Adrenal gland (tissue), 12 donors: ENCODE data around the gene FHIP1B. TPM values are rescaled to one million over a fixed set of nuclear protein-coding genes. Genes with fewer than 3 reads are reported as not detected.

ENCODE experiments used
- DNase-seq, 7 donors: peaks; one replicate each; pipeline ENCODE4 v3.0.0-alpha.2; 2019 to 2020
- H3K27ac ChIP-seq, 5 donors: fragments of 200-600 bp; sonication (generic) in 4 of 5; 1 replicate in 3 of 5; 2 replicates in 2 of 5; pipeline versions ENCODE4 v1.5.1 to v1.8.0; 2016 to 2020; ENCODE audit warnings: mild to moderate bottlenecking in 1 of 5
- H3K27me3 ChIP-seq: fragments of 200-600 bp; 2 replicates; pipeline ENCODE4 v1.8.0; 2021
- H3K36me3 ChIP-seq, 2 donors: fragments of 200-600 bp; replicated peaks in 1 of 2; 1 replicate in 1 of 2; 2 replicates in 1 of 2; pipeline versions ENCODE4 v1.5.1 to v1.8.0; 2018 to 2022
- H3K4me1 ChIP-seq, 2 donors: fragments of 200-600 bp; replicated peaks in 1 of 2; 1 replicate in 1 of 2; 2 replicates in 1 of 2; pipeline versions ENCODE4 v1.5.1 to v1.8.0; 2018 to 2021
- H3K4me3 ChIP-seq, 4 donors: fragments of 200-600 bp; sonication (generic) in 3 of 4; one replicate each; pipeline ENCODE4 v1.5.1; 2016 to 2018
- H3K9me3 ChIP-seq, 3 donors: fragments of 200-600 bp; sonication (generic) in 1 of 3; replicated peaks in 1 of 3; 1 replicate in 2 of 3; 2 replicates in 1 of 3; pipeline versions ENCODE4 v1.5.1 to v1.8.0; 2016 to 2021
- POLR2A ChIP-seq, 2 donors: fragments of 450-650 bp; IDR thresholded peaks; one replicate each; pipeline ENCODE4 v1.6.1; 2017; ENCODE audit warnings: antibody characterized with exemption in 2 of 2, mild to moderate bottlenecking in 2 of 2, moderate library complexity in 1 of 2
- WGBS, 4 donors: extraction: QIAGEN DNeasy Blood & Tissue Kit in 2 of 4; methylation state at CpG; one replicate each; pipeline versions ENCODE4 v1.1.5 to v1.1.7; 2013 to 2017; 5-methylcytosine and 5-hydroxymethylcytosine counted together
- intact Hi-C, 2 donors: fragments of 100-400 bp; cut with DNase I; formaldehyde crosslinking; loops; one replicate each; pipeline versions ENCODE4 v1.14.1 to v1.15.0; 2022 to 2023
- polyA plus RNA-seq, 3 donors: library from polyadenylated mRNA; stranded (reverse); fragments of 200-250 nt in 2 of 3; fragments of 350-450 nt in 1 of 3; fragmentation: Illumina TruSeq in 1 of 3; extraction: RNeasy Lipid Tissue Mini Kit (QIAGEN cat#74804) in 1 of 3; gene quantifications; one replicate each; pipeline ENCODE4 v1.2.3, GENCODE V29; 2013 to 2014
- total RNA-seq, 9 donors: library from RNA; depleted of rRNA in 4 of 9; stranded (reverse); fragments of >200 nt in 4 of 9; fragments of 120-200 nt in 1 of 9; fragmentation: NEBNext Ultra II Directional in 1 of 9; extraction: Animal tissue kit (Norgen Biotek cat#: 25700) in 1 of 9; gene quantifications; one replicate each; pipeline versions ENCODE4 v1.1.0 to v1.2.4, GENCODE V29; 2013 to 2023
- TF ChIP-seq, protein P1 (sequence below), 6 experiments: fragments of 450-650 bp in 4 of 6; fragments of 200-600 bp in 2 of 6; sonication (generic) in 1 of 6; IDR thresholded peaks; 1 replicate in 5 of 6; 2 replicates in 1 of 6; pipeline versions ENCODE4 v1.5.1 to v1.8.0; 2016 to 2021; ENCODE audit warnings: antibody characterized with exemption in 6 of 6, mild to moderate bottlenecking in 2 of 6, moderate library complexity in 1 of 6
- donor health status: healthy with polysubstance abuse.
- donor health status: Bipolar disorder and iron deficiency.
- donor health status: DM: yes; HTN: yes; CAD: no.
- donor health status: DM: no; HTN: no; CAD: no.
- donor health status: DM: no; HTN: no; CAD: no.
- donor health status: DM: yes; HTN: yes; CAD: no.

Gene FHIP1B
- total and polyA plus RNA-seq, 12 donors = 12.5 to 91.2 (median 34.9) TPM

DNA sequence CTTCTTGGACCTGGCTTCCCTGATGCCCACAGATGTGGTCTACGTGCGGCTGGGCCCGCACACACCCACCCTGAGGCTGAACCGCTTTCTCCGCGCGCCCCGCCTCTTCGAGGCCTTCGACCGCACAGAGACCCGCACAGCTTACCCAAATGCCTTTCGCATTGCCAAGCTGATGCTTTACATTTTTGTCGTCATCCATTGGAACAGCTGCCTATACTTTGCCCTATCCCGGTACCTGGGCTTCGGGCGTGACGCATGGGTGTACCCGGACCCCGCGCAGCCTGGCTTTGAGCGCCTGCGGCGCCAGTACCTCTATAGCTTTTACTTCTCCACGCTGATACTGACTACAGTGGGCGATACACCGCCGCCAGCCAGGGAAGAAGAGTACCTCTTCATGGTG is 5.7 kb upstream of the FHIP1B start:
- 95 to 97% (median 96%) methylated on average over 28 of the region's 28 CpGs for WGBS, 4 donors
- DNase-seq = no peak
- Histone ChIP-seq H3K4me1 (no peaks in the 10 kb centered on the region), H3K4me3 (no peak overlapping the region), H3K9me3 (no peaks in the 10 kb centered on the region), H3K27ac (no peak overlapping the region), H3K27me3 (no peaks in the 10 kb centered on the region), H3K36me3 (no peaks in the 10 kb centered on the region)
- TF ChIP-seq, protein P1, sequence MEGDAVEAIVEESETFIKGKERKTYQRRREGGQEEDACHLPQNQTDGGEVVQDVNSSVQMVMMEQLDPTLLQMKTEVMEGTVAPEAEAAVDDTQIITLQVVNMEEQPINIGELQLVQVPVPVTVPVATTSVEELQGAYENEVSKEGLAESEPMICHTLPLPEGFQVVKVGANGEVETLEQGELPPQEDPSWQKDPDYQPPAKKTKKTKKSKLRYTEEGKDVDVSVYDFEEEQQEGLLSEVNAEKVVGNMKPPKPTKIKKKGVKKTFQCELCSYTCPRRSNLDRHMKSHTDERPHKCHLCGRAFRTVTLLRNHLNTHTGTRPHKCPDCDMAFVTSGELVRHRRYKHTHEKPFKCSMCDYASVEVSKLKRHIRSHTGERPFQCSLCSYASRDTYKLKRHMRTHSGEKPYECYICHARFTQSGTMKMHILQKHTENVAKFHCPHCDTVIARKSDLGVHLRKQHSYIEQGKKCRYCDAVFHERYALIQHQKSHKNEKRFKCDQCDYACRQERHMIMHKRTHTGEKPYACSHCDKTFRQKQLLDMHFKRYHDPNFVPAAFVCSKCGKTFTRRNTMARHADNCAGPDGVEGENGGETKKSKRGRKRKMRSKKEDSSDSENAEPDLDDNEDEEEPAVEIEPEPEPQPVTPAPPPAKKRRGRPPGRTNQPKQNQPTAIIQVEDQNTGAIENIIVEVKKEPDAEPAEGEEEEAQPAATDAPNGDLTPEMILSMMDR (IDR thresholded peaks at IDR 0.05) = no peak
- TF ChIP-seq POLR2A (IDR thresholded peaks at IDR 0.05) = no peak
- intact Hi-C loops = no loop called here

GRCh38 chr11:6238902-6239301 is 4.5 kb upstream of the FHIP1B start, which contains the start of gene CNGA4:
TSS of gene CNGA4 (plus strand) at chr11:6239089. CDS start at chr11:6239207, 118 bp downstream.
- DNase-seq = no peak
- TF ChIP-seq, protein P1 (IDR thresholded peaks at IDR 0.05) = no peak
- no peak for TF ChIP-seq POLR2A (IDR thresholded peaks at IDR 0.05)
- intact Hi-C loops = no loop called here
- no peak within 1 kb of the TSS for H3K4me3 ChIP-seq
- no peaks in the 10 kb centered on the region for H3K36me3 ChIP-seq
- no peaks in the 10 kb centered on the region for H3K9me3 ChIP-seq
- H3K27ac ChIP-seq = no peak within 1 kb of the TSS
- H3K4me1 ChIP-seq = peaks cover 0 to 2% of the 10 kb centered on the region in 2 donors
- 86 to 100% (median 93%) methylated on average over 1 of the region's 1 CpG for WGBS, 4 donors
- H3K27me3 ChIP-seq = no peaks in the 10 kb centered on the region

DNA sequence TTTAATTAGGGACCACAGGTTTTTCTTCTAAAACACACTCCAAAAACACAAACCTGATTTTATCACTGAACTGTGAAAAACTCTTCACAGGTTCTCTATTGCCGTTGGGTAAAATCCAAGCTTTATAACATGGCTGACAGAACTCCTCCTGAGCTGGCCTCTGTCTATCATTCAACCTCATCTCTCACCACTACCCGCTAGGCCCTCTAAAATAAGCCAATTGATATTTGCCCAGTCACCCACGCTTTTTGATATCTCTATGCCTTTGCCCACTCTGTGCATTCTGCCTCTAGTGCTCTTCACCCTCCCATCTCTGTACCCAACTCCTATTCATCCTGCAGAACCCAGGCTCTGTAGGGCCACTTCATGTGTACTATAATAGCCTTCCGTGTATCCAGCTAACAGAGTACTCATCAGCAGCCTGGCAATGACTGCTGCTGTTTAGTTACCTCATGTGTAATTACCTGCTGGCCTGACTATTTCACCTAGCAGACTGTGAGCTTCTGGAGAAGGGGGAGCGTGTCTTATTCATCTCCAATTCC is 3.4 kb upstream of the FHIP1B start:
- TF ChIP-seq, protein P1 (IDR thresholded peaks at IDR 0.05) = no peak
- TF ChIP-seq POLR2A (IDR thresholded peaks at IDR 0.05) = no peak
- Histone ChIP-seq H3K27me3 (no peaks in the 10 kb centered on the region), H3K4me3 (no peak overlapping the region), H3K36me3 (no peaks in the 10 kb centered on the region), H3K9me3 (no peaks in the 10 kb centered on the region), H3K4me1 (peaks cover 0 to 12% of the 10 kb centered on the region in 2 donors), H3K27ac (no peak overlapping the region)
- 79 to 86% (median 82%) methylated on average over 5 of the region's 5 CpGs for WGBS, 4 donors
- intact Hi-C loops = no loop called here
- no peak for DNase-seq

- Histone ChIP-seq H3K27ac (no peak overlapping the region), H3K4me1 (peaks cover 0 to 16% of the 10 kb centered on the region in 2 donors), H3K27me3 (no peaks in the 10 kb centered on the region), H3K9me3 (no peaks in the 10 kb centered on the region), H3K36me3 (no peaks in the 10 kb centered on the region), H3K4me3 (no peak overlapping the region)
- WGBS, 4 donors = 70 to 75% (median 72%) methylated on average over 4 of the region's 4 CpGs
- intact Hi-C loops = no loop called here
- TF ChIP-seq, protein P1 (IDR thresholded peaks at IDR 0.05) = no peak
- TF ChIP-seq POLR2A (IDR thresholded peaks at IDR 0.05) = no peak
- no peak for DNase-seq
Measured at GRCh38 chr11:6237266-6237665, 2.8 kb upstream of the FHIP1B start.
